GM04503 (cell line): ENCODE data around the gene LCOR.

Experiments
- DNase-seq: peaks from one replicate; pipeline ENCODE4 v3.0.0-alpha.2; 2012; ENCODE audit warnings: low read depth

The LCOR gene

DNA sequence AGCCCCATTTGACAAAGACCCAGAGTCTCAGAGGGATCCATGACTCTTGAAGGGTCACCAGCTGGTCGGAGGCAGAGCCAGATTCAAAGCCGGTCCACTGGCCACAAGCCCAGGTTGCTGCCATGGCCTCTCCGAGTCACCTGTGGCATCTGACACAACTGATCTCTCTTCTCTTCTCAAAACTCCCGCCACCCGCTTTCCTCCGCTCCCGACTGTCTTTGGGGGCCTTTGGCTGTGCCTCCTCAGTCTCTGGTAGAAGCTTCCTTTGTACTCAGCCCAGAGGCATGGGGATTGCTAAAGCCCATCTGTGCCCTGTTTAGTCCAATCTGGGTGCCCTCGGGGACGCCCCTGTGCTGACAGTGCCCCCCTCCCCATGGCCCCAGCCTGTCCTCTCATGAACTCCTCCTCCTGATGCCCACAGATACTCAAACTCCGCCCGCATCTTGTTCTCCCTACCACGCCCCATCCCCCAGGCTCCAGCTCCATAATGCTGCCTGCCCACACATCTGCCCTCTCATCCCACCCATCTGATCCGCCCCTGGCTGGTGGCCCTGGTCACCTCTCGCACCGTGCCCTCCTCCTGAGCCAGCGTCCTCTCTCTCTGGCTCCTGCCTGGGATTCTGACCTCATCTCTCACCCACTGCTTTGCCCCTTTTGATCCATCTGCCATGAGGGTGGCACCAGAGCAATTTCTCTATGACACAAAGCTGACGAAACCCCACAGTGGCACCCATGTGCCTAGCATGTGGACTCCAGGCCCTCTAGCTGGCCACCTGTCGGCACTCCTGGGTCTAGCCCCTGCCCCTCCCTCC lies 203.1 kb downstream of the LCOR start:
- DNase-seq: no peak

- DNase-seq: no peak
Measured at GRCh38 chr10:97037365-97038361, 205.6 kb downstream of the LCOR start.

GRCh38 chr10:97038688-97039087 lies 206.6 kb downstream of the LCOR start:
- no peak for DNase-seq

- DNase-seq: no peak
Measured at GRCh38 chr10:97039538-97040247, 207.6 kb downstream of the LCOR start.

DNA sequence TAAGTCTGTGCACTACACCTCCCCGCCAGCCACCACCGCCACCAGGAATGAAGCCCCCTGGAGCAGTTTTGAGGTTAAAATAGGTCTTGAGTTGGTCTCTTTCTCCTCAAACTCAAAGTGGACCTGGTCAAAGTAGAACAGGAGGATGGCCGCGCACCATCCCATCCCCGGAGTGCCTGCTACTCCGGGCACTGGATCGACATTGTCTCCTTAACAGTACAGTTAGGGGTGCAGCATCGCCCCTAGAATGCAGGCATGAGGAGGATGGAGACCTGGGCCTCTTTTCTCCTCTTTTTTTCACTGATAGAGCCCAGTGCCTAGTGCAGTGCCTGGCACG lies 208.1 kb downstream of the LCOR start:
- DNase-seq: no peak

GRCh38 chr10:97040706-97041105 lies 208.6 kb downstream of the LCOR start:
- DNase-seq: no peak

- DNase-seq: no peak
Measured at GRCh38 chr10:97042081-97042480, 210.0 kb downstream of the LCOR start.

DNA sequence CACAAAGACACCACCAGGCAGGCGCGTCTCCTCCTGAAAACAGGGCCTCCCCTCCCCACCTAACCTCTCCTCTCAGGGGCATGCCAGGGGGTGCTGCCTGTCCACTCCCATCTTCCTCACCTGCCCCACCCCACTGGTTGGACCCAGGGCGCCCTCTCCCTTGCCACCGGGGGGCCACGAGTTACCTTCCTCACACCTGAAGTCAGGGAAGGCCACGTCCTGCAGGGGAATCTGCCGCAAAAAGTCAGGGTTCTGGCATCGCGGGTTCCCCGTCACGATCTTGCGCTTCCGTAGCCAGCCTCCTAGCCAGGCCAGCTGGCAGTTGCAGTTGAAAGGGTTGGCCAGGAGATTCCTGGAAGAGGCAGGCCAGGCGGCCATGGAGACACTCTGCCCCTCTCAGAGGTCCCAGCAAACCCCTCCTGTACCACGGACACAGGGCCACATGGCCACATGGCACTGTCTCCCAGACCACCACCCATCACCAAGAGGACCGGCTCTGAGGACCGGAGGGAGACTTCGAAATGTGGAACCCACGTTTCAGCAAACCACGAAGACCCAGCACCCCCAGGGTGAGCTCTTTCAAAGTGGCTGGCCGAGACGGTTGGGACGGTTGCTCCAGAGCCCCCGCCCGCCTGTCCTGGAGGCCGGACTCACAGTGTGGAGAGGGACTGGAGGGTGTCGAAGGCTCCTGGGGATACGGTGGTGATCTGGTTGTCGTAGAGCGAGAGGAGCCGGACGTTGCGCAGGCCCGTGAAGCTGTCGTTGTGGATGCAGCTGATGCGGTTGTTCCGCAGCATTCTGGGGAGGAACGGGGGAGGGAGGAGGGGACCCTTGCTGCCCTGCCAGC lies 210.8 kb downstream of the LCOR start:
- DNase-seq: no peak

DNA sequence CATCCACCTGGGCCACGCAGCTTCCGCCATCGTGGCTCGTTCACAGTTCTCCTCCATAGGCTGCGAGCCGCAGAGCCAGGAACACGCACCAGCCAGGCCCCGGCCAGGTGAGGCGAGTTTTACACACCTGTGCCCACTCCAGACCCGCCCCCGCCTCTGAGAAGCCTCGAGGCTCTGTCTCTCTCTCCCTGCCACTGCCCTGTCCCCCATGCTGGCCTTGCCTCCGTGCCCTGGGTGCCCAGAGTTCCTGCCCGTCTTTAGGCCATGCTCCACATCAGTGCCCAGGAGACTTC lies 211.4 kb downstream of the LCOR start:
- DNase-seq: no peak
